ENCODE data around the gene ABHD1.

Gene ABHD1

DNA sequence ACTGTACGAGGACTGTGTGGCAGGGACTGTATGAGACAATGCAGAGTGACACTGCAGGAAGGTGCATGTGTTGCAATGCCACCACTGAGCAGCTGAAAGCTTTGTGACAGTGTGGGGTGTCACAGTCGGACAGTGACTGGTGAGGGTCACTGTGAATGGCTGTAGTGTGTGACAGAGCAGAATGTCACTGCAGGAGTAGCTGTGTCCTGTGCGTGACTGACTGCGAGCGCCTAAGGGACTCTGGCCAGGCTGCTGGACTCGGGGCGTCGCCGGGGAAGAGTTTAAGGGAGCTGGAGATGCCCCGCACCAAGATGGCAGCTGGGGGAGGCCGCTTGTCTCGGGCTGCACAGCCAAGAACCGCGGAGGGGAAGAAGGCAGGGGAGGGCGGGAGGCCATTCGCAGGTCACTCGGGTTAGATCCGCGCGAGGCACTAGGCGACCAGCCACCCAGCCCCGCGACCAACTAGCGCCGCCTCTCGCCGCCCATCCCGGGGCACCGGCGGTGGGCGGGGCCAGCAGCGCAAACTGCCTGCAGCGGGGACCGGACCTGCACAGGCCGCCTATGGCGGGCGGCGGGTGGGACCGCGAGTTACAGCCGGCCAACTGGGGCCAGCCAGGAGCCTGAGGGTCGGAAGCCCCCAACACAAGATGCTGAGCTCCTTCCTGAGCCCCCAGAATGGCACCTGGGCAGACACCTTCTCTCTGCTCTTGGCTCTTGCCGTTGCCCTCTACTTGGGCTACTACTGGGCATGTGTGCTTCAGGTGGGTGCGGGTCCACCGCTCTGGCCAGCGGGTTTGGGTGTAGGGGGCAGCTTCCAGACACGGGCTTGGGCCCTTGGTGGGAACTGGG lies at the start of gene ABHD1 (continued):
- no peak for TF ChIP-seq PRDM2 (tag by site-specific recombination; IDR thresholded peaks at IDR 0.05; ENCODE audit: borderline replicate concordance)
- TF ChIP-seq ZNF514 (tag by site-specific recombination; IDR thresholded peaks at IDR 0.05) = no peak
- no peak for TF ChIP-seq ZNF132 (tag by site-specific recombination; IDR thresholded peaks at IDR 0.05; ENCODE audit: borderline replicate concordance)
- TF ChIP-seq YY1 (tag by site-specific recombination; IDR thresholded peaks at IDR 0.05) = peak; percentile 77
- TF ChIP-seq AEBP2 (tag by site-specific recombination; IDR thresholded peaks at IDR 0.05; ENCODE audit: borderline replicate concordance) = no peak
- TF ChIP-seq, protein P1, sequence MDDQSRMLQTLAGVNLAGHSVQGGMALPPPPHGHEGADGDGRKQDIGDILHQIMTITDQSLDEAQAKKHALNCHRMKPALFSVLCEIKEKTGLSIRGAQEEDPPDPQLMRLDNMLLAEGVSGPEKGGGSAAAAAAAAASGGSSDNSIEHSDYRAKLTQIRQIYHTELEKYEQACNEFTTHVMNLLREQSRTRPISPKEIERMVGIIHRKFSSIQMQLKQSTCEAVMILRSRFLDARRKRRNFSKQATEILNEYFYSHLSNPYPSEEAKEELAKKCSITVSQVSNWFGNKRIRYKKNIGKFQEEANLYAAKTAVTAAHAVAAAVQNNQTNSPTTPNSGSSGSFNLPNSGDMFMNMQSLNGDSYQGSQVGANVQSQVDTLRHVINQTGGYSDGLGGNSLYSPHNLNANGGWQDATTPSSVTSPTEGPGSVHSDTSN (CRISPR knock-in tag; IDR thresholded peaks at IDR 0.05) = peak; percentile 58; the same call in 1 of the 2 replicates
- no peak for TF ChIP-seq REPIN1 (tag by site-specific recombination; IDR thresholded peaks at IDR 0.05; ENCODE audit: low read depth)
- no peak for TF ChIP-seq ZNF473 (tag by site-specific recombination; IDR thresholded peaks at IDR 0.05)
- TF ChIP-seq ZNF341 (tag by site-specific recombination; IDR thresholded peaks at IDR 0.05; ENCODE audit: low read depth) = peak; percentile 32; the same call in 1 of the 2 replicates
- TF ChIP-seq, protein P2, sequence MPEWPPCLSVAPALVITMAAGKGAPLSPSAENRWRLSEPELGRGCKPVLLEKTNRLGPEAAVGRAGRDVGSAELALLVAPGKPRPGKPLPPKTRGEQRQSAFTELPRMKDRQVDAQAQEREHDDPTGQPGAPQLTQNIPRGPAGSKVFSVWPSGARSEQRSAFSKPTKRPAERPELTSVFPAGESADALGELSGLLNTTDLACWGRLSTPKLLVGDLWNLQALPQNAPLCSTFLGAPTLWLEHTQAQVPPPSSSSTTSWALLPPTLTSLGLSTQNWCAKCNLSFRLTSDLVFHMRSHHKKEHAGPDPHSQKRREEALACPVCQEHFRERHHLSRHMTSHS (tag by site-specific recombination; IDR thresholded peaks at IDR 0.05) = no peak

DNA sequence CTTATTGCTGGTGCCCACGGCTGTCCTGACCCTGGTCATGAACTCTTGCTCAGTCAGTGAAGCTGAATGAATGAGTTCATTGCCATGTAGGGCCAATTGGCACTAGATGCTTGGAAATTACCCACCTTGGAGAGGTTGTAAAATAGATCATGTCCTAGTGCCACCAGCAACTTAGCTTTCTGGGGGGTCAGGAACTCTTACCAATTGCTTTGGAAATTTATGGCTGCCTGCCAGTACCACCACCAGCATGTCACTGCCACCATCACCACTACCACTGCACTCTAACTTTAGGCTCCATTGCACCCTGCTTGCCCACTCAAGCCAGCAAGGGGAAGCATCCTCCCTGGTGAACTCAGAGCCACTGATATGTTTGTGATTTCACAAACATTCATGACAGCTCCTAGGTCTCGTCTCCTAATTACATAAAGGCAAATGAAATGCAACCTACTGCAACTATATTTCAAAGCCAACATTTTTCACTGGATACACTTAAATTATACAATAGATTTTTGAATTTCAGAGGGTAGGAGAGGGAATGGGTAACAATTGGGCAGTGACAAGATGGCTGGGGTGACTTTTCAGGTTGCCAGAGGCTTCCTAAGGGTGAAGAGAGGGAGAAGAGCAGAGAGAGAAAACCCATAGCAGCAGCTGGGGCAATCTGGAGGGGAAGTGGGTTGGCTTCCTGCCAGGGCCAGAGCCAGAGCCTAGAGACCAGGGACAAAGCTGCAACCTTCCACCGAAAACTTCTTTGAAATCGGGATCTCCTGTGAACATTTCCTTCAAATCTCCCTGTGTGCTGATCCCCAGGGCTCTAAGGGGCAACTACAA lies 48.7 kb upstream of the ABHD1 start:
- Histone ChIP-seq H3K36me3 (ENCODE audit: control insufficient read depth in 2 of 2, insufficient read depth in 1 of 2, low read length in 2 of 2) (peaks cover 0 to 7% of the 10 kb centered on the region in 2 experiments; a peak in 1 of 3 replicates), H3K9me3 (ENCODE audit: control insufficient read depth, insufficient read depth, low read depth, low read length) (no peaks in the 10 kb centered on the region), H3K4me3 (ENCODE audit: low read depth, low read length) (no peak overlapping the region), H3K27ac (ENCODE audit: extremely low read depth, low read depth, low read length) (no peak overlapping the region), H3K4me1 (ENCODE audit: control insufficient read depth, insufficient read depth, low read length) (peaks cover 14% of the 10 kb centered on the region)
- CTCF ChIA-PET = interaction anchor here (0.7 kb wide), 1 partner anchor 1453 kb away, joined by 3 read pairs; no protein-coding TSS in a partner anchor
- POLR2A ChIA-PET = interaction anchor here (0.9 kb wide), 1 partner anchor 17 kb away, joined by 3 read pairs; no protein-coding TSS in a partner anchor
- no peak for TF ChIP-seq KLF16 (tag by site-specific recombination; IDR thresholded peaks at IDR 0.05)
- TF ChIP-seq HOXA7 (CRISPR knock-in tag; IDR thresholded peaks at IDR 0.05; ENCODE audit: borderline replicate concordance) = no peak
- TF ChIP-seq ZBTB17 (tag by site-specific recombination; IDR thresholded peaks at IDR 0.05) = peak; percentile 26; the same call in 1 of the 2 replicates
- no peak for TF ChIP-seq ZNF610 (tag by site-specific recombination; IDR thresholded peaks at IDR 0.05; ENCODE audit: borderline replicate concordance)
- TF ChIP-seq OVOL3 (tag by site-specific recombination; IDR thresholded peaks at IDR 0.05) = no peak
- peak; percentile 32; the same call in 1 of the 2 replicates for TF ChIP-seq ZBTB48 (tag by site-specific recombination; IDR thresholded peaks at IDR 0.05)
- no peak for TF ChIP-seq ZNF792 (tag by site-specific recombination; IDR thresholded peaks at IDR 0.05)
- no peak for TF ChIP-seq ZFP69B (tag by site-specific recombination; IDR thresholded peaks at IDR 0.05)
- no peak for TF ChIP-seq ZNF37A (tag by site-specific recombination; IDR thresholded peaks at IDR 0.05)
- peak; percentile 82 for TF ChIP-seq GLIS1 (tag by site-specific recombination; IDR thresholded peaks at IDR 0.05)
- TF ChIP-seq SALL2 (tag by site-specific recombination; IDR thresholded peaks at IDR 0.05; ENCODE audit: borderline replicate concordance) = no peak
- TF ChIP-seq ZNF624 (tag by site-specific recombination; IDR thresholded peaks at IDR 0.05) = no peak
- TF ChIP-seq, protein P3, sequence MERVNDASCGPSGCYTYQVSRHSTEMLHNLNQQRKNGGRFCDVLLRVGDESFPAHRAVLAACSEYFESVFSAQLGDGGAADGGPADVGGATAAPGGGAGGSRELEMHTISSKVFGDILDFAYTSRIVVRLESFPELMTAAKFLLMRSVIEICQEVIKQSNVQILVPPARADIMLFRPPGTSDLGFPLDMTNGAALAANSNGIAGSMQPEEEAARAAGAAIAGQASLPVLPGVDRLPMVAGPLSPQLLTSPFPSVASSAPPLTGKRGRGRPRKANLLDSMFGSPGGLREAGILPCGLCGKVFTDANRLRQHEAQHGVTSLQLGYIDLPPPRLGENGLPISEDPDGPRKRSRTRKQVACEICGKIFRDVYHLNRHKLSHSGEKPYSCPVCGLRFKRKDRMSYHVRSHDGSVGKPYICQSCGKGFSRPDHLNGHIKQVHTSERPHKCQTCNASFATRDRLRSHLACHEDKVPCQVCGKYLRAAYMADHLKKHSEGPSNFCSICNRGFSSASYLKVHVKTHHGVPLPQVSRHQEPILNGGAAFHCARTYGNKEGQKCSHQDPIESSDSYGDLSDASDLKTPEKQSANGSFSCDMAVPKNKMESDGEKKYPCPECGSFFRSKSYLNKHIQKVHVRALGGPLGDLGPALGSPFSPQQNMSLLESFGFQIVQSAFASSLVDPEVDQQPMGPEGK (tag by site-specific recombination; IDR thresholded peaks at IDR 0.05) = no peak

Measured in HEK293 (cell line).